Diencephalon (tissue), 1 donor: ENCODE data around the gene L3MBTL2. TPM values are rescaled to one million over a fixed set of nuclear protein-coding genes. Genes with fewer than 3 reads are reported as not detected.

Experiments
- small RNA-seq: library from RNA; depleted of rRNA; stranded (forward); fragments of <200 nt; gene quantifications from one replicate; pipeline ENCODE3, GENCODE V24; 2014
- total RNA-seq: library from RNA; depleted of rRNA; stranded (reverse); fragments of >200 nt; gene quantifications from one replicate; pipeline ENCODE4 v1.2.3, GENCODE V29; 2014

Gene L3MBTL2
- 26.8 TPM for total RNA-seq

DNA sequence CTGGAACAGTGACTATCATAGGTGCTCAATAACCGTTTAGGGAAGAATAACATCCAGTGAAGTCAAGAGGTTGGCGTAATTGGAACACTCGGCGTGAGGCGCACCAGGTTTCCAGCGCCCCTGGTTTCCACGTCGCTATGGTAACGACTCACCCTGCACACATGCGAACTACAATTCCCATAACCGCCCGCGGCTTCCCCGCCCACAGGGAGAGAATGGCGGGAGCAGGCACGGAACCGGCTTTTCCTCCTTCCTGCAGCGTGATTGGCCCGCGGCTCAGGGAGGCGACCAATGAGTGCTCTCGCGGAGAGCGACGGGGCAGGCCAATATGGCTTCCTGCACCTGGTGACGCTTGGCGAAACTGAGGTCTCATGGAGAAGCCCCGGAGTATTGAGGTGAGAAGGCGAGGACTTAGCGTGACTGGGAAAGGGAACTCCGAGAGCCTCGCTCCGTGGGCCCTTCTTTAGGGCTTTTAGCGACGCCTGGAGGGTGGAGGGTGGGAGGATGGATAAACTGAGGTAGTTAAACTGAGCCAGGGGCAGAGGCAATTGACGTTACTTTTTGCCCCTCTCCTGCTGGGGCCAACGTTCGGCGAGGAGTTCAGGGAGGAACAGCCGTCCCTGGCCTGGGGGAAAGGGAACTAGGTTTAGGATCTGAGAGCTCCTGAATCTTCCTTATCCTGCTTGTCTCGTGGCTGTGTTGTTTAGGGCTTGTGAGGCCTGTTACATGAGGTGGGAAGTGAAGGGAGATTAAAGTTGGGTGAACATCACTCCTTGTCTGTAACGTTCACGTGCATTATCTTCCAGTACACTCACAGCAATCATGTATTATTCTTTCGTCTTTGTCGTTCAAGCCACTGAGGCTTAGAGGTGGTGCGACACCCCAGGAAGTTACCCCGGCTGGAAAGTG lies at the start of gene L3MBTL2:
Gene L3MBTL2 (plus strand): TSS at position 321 of the 909 bp plus-strand sequence. CDS start 51 bp downstream, at position 372.

DNA sequence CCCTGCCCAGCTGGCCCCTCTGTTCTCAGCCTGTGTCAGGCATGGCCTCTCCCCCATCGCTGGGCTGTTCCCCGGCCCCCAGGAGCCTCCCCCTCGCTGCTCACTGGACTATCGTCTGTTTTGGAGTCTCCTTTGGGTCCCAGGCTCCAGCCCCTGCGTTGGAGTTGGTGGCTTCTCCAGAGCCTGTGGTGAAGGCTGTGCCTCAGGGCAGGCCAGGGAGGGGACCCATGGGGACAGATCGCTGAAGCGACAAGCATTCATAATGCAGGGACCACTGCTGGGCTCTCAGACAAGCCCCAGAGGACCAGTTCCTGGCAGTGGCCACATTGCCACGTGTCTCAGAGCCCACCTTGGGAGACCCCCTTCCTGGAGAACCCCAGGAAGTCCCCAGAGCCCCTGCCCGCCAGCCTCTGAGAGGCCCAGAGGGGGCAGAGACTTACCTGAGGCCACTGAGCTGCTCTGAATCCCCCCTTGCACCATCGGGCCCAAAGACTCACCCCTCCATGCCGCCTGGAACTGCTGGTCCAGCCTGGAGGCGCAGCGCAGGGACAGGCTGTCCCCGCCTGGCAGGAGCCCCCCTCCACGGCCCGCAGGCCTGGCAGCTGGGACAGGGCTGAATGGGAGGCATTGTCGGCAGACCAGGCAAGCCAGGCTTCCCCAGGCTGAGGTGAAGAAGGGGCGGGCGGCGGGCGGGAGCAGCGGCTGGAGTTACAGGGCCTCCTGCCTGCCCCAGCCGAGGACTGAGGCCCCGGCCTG lies 35.4 kb downstream of the L3MBTL2 start, which contains the start of gene CHADL:
Gene CHADL (minus strand): TSS at position 555 of the 756 bp plus-strand sequence. CDS start 50 bp downstream, at position 505.

Small RNAs within 50 kb of the gene (small RNA-seq; reads per million reads assigned to genes)
- gene MIR6889 (not detected), gene RNU6-375P (not detected)

Other genes with a start within 250 kb of the L3MBTL2 start
- 63.0 TPM for gene EP300, start 112.7 kb upstream of the L3MBTL2 start, total RNA-seq
- 3.7 TPM for gene CHADL, start 35.6 kb downstream of the L3MBTL2 start, total RNA-seq
- gene RANGAP1, start 80.9 kb downstream of the L3MBTL2 start, total RNA-seq: 61.4 TPM
- 64.1 TPM for gene ZC3H7B, start 96.2 kb downstream of the L3MBTL2 start, total RNA-seq
- gene TEF, start 176.6 kb downstream of the L3MBTL2 start, total RNA-seq: 8.5 TPM
- 18.9 TPM for gene TOB2, start 241.5 kb downstream of the L3MBTL2 start, total RNA-seq